22Rv1 (cell line): ENCODE results near the gene COX19.

Experiments used
- H3K27ac ChIP-seq: fragments of 450-650 bp; 2 replicates; pipeline ENCODE4 v1.5.1; 2017
- ZFX ChIP-seq: fragments of 450-650 bp; IDR thresholded peaks from 2 replicates; pipeline ENCODE4 v1.6.1; 2017; ENCODE audit warnings: antibody characterized with exemption, borderline replicate concordance
- TF ChIP-seq, protein P1 (sequence below): fragments of 450-650 bp; IDR thresholded peaks from 2 replicates; pipeline ENCODE4 v1.5.1; 2017; ENCODE audit warnings: mild to moderate bottlenecking

COX19 gene

DNA sequence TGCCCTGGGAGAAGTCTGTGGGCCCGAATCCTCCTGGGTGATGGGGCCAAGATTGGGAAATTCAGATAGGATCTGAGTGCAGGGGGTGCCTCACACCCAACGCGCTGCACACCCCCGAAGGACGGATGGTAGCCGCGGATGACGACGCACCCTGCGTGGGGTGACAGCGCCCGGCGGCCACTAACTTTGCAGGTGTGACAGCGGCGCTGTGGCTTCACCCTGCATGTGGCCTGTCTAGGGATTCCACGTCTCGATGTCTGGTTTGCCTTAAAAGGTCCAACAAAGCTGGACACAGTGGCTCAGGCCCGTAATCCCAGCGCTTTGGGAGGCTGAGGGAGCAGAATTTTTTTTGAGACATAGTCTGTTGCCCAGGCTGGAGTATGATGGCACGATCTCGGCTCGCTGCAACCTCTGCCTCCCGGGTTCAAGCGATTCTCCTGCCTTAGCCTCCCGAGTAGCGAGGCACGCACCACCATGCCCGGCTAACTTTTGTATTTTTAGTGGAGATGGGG, 39.4 kb downstream of the COX19 start:
- TF ChIP-seq, protein P1, sequence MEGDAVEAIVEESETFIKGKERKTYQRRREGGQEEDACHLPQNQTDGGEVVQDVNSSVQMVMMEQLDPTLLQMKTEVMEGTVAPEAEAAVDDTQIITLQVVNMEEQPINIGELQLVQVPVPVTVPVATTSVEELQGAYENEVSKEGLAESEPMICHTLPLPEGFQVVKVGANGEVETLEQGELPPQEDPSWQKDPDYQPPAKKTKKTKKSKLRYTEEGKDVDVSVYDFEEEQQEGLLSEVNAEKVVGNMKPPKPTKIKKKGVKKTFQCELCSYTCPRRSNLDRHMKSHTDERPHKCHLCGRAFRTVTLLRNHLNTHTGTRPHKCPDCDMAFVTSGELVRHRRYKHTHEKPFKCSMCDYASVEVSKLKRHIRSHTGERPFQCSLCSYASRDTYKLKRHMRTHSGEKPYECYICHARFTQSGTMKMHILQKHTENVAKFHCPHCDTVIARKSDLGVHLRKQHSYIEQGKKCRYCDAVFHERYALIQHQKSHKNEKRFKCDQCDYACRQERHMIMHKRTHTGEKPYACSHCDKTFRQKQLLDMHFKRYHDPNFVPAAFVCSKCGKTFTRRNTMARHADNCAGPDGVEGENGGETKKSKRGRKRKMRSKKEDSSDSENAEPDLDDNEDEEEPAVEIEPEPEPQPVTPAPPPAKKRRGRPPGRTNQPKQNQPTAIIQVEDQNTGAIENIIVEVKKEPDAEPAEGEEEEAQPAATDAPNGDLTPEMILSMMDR = no peak
- TF ChIP-seq ZFX = no peak
- H3K27ac ChIP-seq = no peak overlapping the region

DNA sequence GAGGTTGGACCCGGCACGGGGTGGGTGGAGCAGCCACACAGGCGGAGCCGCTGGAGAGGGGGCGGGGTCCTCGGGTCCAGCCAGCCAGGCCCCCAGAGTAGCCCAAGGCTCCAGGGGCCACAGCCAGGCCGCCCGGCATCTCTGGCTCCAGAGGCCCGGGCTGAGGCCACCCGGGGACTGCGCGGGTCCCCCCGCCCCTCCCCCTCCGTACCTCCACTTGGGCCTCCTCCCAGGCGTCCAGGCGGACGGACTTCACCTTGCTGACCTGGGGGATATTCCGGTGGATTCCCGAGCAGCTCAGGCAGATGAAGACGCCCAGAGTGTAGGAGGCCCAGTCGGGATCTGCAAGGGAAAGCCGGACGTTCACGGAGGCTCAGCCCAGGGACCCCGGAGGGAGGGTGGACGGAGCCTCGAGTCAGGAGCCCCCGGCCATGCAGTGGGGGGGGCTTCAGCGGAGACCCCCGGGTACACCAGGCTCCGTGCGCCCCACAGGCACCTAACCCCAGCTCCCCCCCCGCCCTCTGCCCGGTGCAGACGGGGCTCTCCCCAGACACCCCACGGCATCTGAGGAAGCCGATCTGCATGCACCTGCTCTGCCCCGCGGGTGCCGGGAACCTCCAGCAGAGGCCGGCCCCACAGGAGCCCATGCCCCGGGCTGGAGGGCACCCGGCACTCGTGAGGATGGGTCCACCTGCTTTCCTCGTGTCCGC, 40.0 kb downstream of the COX19 start:
- H3K27ac ChIP-seq = no peak overlapping the region
- TF ChIP-seq ZFX = no peak
- TF ChIP-seq, protein P1 = no peak

DNA sequence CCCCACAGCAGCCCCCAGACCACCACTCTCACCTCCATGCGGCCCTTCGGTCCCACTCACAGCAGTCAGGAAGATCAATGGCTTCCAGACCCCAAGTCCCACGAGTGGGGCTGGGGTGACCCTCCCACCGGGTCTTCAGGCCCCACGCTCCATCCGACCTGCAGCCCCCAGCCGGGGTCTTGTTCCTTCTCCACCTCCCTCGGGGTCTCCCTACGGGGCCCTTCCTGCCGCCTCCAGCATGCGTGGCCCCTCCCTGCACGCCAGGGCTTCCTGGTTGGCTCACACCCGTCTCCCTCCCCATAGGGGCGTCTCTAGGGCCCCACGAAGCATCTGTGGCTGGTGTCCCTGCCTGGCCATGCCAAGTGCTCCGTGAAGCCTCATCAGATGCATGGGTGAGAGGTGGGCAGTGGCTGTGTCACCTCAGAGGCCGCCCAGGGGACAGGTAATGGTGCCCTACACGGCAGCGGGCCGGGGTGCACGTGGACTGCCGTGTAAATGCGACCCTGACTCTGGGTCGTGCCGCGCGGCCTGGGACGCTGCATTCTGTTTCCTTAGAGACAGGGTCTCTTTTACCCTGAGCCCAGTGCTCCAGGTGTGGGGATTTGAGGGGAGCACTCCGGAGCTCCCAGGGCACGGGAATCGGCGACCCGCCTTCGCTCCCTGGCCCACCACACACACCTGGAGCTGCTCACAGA, 40.7 kb downstream of the COX19 start:
- no peak for TF ChIP-seq ZFX
- TF ChIP-seq, protein P1 = no peak
- no peak overlapping the region for H3K27ac ChIP-seq

DNA sequence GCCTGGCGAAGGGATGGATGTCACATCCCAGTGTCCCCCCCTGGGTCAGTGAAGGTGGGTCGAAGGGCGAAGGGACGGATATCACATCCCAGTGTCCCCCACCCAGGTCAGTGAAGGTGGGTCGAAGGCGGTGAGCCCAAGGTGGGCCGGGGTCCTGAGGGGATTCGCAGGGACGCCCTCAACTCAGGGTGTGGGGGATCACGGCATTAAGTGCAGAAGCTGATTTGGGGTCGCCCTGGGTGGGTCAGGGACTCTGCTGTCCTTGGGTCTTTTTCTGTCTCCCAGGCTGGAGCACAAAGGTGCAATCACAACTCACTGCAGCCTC, 42.7 kb downstream of the COX19 start:
- H3K27ac ChIP-seq = no peak overlapping the region
- TF ChIP-seq, protein P1 = no peak
- TF ChIP-seq ZFX = no peak

DNA sequence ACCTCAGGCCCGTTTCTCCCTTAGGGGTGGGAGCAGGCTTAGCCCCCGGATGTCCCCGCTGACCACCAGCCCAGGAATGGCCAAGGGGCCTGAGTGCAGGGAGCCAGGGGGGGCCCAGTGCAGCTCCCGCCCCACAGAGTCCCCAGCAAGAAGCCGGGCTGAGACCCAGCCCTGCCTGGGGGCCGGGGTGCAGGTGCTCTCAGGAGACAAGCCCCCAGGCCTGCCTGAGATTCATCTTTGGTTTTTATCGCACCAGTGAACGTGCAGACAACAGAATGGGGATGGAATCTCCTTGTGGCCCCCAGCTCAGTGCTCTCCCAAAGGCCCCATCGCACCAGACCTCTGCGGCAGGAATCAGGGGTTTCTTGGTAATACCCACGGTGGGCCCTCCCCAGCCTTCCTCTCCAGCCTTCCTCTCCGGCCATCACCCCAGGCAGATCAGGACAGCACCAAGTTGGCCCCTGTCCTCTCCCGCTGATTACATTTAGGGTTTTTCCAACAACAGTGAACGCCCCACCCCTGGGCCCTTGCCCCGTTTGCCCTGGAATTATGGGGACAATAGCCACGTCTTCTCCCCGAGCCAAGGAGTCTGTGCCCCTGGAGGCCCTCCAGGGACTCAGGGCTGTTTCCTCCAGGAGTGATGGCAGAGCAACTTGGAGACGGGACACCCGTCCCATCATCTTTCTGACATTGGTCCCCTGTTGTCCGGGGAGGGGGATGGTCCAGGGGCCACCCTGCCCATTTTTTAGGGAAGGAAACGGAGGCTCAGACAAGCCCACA, 43.3 kb downstream of the COX19 start:
- TF ChIP-seq, protein P1 = no peak
- no peak for TF ChIP-seq ZFX
- H3K27ac ChIP-seq = no peak overlapping the region

DNA sequence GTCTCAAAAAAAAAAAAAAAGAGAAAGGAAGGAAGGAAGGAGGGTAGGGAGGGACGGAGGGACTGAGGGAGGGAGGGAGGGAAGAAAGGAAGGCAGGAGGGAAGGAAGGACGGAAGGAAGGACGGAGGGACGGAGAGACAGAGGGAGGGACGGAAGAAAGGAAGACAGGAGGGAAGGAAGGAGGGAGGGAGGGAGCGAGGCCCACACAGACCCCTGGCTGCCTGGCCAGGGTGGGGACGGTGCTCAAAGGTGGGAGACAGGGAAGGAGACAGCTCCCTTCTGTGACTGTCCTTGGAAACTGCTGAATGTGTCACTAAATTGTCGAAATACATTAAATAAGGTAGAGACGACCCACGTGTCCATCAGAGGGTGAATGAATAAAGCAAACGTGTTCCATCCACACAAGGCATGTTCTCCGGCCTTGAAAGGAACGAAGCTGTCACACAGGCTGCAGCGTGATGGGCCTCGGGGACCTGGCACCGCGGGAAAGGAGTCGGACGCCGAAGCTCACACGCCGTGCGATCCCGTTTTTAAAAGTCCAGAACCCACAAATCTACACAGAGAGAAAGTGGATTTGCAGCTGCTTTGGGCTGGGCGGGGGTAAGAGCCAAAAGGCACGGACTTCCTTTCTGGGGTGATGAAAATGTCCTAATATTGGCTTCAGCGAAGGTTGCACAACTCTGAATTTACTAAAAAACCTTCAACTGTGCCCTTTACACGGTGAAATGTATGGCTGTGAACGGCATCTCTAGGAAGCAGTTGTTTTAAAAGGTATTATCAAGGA, 44.2 kb downstream of the COX19 start:
- H3K27ac ChIP-seq = no peak overlapping the region
- TF ChIP-seq, protein P1 = no peak
- no peak for TF ChIP-seq ZFX
